Measurements from ENCODE around the gene PTH2R.
A peak's percentile ranks its signal among the peaks of the same experiment; 100 is the strongest.
"Not testable (repeated sequence)": the region's sequence is repeated elsewhere in the genome, so short reads cannot be mapped to it uniquely, and the experiment has no call there.

Gene PTH2R, protein sequence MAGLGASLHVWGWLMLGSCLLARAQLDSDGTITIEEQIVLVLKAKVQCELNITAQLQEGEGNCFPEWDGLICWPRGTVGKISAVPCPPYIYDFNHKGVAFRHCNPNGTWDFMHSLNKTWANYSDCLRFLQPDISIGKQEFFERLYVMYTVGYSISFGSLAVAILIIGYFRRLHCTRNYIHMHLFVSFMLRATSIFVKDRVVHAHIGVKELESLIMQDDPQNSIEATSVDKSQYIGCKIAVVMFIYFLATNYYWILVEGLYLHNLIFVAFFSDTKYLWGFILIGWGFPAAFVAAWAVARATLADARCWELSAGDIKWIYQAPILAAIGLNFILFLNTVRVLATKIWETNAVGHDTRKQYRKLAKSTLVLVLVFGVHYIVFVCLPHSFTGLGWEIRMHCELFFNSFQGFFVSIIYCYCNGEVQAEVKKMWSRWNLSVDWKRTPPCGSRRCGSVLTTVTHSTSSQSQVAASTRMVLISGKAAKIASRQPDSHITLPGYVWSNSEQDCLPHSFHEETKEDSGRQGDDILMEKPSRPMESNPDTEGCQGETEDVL

GRCh38 chr2:208406474-208407451, at the start of gene PTH2R:
PTH2R (plus strand) TSS chr2:208406792; CDS start chr2:208407044, 252 bp downstream.
- DNase-seq = no peak

GRCh38 chr2:208356846-208357574, 49.6 kb upstream of the PTH2R start:
- DNase-seq = no peak

DNA sequence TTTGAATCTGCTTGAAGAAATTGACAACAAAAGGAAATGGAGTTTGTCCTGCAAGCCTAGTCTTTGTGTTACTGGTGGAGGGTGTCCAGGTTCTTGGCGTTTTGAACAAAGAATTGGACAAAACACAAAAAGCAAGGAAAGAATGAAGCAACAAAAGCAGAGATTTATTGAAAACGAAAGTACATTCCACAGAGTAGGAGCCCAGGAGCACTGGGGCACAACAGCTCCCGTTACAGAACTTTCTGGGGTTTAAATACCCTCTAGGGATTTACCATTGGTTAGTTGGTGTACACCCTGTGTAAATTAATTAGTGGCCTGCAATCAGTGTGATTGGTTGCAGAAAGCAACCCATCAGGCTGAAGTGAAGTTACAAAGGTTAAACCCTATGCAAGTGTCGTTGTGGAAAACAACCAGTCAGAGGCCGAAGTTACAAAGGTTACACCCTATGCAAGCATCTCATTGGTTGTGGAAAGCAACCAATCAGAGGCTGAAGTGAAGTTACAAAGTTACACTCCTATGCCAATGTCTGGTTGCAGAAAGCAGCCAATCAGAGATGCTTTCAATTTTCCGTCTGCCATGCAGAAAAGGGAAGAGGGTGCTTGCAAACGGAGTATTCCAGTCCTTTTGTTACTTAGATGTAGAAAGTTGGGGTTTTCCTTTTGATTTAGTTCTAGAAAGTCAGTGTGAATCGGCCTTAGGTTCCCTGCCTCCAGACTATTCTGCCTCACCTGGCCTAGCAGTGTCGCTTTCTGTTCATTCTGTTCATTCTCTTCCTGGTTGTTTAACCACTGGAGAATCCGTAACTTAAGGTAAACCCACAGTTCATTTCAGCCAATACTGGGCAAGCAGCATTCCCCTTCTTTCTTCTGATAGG, 47.6 kb upstream of the PTH2R start:
- DNase-seq = no peak

DNA sequence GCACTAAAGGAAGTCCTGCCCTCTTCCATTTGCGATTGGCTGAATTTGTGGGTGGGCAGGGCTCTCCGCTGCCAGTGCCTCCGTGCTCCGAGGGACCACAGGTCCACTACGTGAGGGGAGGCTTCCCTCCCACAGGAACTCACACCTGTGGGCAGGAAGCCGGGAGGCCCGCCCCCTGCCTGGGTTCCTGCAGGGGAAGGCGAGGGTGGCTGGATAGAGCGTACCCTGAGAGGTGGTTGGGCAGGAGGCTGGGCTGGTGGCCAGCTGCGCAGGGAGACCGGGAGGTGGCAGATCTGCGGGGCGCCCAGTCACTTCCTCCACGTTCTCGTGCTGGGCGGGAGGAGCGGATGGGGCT, 47.0 kb upstream of the PTH2R start:
- peak; percentile 15 to 20 for DNase-seq

DNA sequence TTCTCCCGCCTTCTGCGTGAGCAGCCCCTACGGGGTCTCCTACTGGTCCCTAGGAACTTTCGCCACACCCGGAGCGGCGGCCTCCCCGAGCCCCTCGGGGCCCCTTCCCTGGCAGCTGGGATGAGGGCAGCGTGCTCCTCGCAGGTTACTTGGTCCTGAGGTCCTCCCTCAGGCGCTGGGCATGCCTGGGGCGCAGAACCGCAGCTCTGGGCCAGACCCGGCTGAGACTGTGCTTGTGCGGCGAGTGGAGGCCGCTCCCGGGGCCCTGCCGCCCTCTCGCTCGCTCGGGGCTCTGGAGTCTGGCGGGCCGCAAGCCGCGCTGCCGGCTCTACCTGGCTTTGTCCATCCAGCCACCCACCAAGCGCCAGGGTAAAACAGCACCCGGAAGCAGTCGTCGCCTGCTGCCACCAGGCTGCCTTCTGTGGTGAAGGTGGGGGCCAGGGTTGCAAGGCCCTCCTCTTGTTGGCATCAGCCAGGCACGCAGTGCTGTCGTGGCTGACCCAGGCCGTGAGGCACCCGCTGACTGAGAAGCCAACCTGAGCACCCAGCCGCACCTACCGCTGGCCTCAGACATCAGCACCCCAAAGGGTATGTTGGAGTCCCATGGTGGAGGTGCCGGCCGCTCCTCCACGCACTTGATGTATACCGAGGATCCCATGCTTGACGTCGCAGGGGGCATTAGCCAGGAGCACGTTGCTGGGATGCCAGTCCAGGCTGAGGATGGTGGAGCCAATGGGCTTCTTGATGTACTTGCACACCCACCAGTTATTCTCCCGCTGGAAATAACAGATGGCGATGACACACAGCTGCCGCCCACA, 46.1 kb upstream of the PTH2R start:
- no peak for DNase-seq

- DNase-seq = no peak
Observed at GRCh38 chr2:208361077-208361441, 45.5 kb upstream of the PTH2R start.

GRCh38 chr2:208363485-208363884, 43.1 kb upstream of the PTH2R start:
- DNase-seq = no peak

- no peak for DNase-seq
Observed at GRCh38 chr2:208366215-208367127, 40.1 kb upstream of the PTH2R start.

DNA sequence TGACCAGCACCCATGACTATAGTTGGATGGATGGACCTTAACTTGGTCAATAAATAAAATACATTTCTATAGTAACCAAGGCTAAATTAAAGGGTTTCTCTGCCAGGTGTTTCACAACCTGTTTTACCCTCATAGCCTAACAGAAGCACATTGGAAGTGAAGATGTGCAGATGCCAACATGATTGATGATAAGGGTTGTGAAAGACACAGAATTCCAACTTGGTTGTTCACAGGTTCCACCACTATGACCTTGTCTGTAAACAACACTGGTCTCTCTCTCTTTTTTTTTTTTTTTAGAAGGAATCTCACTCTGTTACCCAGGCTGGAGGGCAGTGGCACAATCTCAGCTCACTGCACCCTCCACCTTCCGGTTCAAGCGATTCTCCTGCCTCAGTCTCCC, 37.5 kb upstream of the PTH2R start:
- DNase-seq = no peak

- no peak for DNase-seq
Observed at GRCh38 chr2:208370881-208371633, 35.5 kb upstream of the PTH2R start.

- DNase-seq = no peak
Observed at GRCh38 chr2:208371634-208371935, 35.0 kb upstream of the PTH2R start.

GRCh38 chr2:208373460-208374089, 33.0 kb upstream of the PTH2R start:
- DNase-seq = peak in 1 of 2 donors; percentile 30

DNA sequence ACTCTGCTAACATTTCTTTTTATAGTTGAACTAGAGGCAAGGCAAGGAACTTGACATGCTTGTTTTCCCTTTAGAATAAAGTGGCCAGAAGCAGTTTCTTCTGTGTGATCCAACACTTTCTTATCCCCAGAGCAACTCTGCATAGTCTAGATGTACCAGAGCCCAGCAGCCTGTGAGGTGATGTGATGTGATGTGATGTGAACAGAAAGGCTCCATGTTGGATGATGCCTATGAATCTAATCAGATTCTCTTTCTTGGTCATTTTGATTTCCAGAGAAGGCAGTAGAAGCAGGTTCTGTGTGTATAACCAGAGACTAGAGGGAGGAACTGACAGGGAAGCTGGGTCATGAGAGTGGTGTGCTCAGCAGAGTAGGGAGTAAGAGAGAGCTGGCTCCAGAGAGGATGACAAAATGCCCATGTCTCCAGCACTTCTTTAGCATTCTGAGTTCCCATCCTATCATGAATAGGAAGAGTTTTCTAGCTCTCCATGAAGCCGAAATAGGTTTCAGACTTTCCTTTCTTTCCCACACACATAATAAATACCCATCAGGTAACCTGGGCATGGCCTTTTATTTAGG, 31.0 kb upstream of the PTH2R start:
- DNase-seq = no peak

GRCh38 chr2:208377344-208377860, 29.2 kb upstream of the PTH2R start:
- DNase-seq = not testable (repeated sequence)

- DNase-seq = no peak
Observed at GRCh38 chr2:208379192-208379591, 27.4 kb upstream of the PTH2R start.

GRCh38 chr2:208384637-208385036, 22.0 kb upstream of the PTH2R start:
- DNase-seq = no peak

DNA sequence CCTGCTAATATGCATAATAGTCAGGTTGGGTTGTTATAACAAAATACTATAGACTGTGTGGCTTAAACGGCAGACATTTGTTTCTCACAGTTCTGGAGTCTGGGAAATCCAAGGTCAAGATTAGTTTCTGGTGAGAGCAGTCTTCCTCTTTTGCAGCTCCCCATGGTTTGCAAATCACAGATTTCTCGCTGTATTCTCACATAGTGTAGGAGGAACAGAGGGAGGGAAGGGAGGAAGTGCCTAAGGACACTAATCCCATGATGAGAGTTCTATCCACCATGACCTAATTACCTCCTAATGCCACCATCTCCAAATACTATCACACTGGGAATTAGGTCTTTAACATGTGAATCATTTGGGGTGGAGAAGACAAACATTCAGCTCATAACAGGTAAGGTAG, 20.1 kb upstream of the PTH2R start:
- DNase-seq = no peak

GRCh38 chr2:208389940-208390339, 16.7 kb upstream of the PTH2R start:
- no peak for DNase-seq

Measured in CD4-positive, alpha-beta T cell treated with Interleukin-4 for 1 hour (primary cell).